NCI-H510A (cell line): ENCODE data around the gene GNA12.
"Not testable (repeated sequence)": the region's sequence is repeated elsewhere in the genome, so short reads cannot be mapped to it uniquely, and the experiment has no call there.

Experiments
- DNase-seq: peaks from one replicate; lab custom pipeline; 2025; lab: John Stamatoyannopoulos, UW

The GNA12 gene

GRCh38 chr7:2726316-2727018 is 117.6 kb downstream of the GNA12 start:
- DNase-seq = no peak

- no peak for DNase-seq
These were observed 118.7 kb downstream of the GNA12 start for GRCh38 chr7:2725178-2726105.

- DNase-seq = no peak
These were observed 119.5 kb downstream of the GNA12 start for GRCh38 chr7:2724453-2725177.

- DNase-seq = not testable (repeated sequence)
These were observed 120.1 kb downstream of the GNA12 start for GRCh38 chr7:2724036-2724435.

GRCh38 chr7:2723138-2723850 is 120.8 kb downstream of the GNA12 start:
- DNase-seq = no peak

GRCh38 chr7:2722591-2722990 is 121.5 kb downstream of the GNA12 start:
- no peak for DNase-seq

DNA sequence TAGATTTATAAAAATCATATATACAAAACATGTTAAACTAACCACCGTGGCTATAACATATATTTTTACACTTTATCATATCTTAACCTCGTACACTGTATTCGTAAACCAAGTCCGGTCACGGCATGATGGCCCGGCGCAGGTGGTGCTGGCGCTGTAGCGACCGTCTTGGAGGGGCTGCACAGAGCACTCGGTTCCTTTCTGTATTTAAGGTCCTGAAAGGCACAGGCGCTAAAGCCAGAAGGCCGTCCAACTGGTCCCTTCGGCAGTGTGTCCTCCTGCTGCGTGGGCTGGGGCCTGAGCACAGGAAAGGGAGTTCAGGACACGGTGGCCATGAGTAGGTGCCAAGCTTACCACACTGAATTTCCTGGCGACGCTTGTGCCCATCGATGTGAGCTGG is 122.3 kb downstream of the GNA12 start:
- DNase-seq = no peak

DNA sequence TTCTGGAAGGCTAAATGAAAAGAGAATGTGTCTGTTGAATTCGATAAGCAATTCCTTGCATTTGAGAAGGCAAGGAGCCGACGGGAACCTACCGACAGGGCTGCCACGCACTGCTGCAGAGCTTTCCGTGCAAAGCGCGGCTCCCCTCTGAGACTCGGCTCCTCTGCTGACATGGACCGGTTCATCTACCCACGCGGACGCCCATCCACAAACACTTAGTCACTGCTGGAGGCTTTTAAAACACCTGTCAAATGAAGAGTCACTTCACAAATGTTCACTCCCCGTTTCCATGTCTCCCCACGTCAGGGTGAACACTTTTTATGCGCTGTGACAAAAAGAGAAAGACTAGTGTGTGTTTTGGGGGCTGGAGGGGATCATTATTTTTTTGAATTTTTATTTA is 124.1 kb downstream of the GNA12 start:
- no peak for DNase-seq

GRCh38 chr7:2719007-2719406 is 125.1 kb downstream of the GNA12 start:
- DNase-seq = no peak

GRCh38 chr7:2718296-2718965 is 125.7 kb downstream of the GNA12 start:
- DNase-seq = no peak

GRCh38 chr7:2717293-2718261 is 126.5 kb downstream of the GNA12 start:
- DNase-seq = peak; percentile 69

GRCh38 chr7:2716906-2717292 is 127.2 kb downstream of the GNA12 start:
- DNase-seq = no peak

GRCh38 chr7:2716488-2716887 is 127.6 kb downstream of the GNA12 start:
- DNase-seq = no peak

- no peak for DNase-seq
These were observed 128.5 kb downstream of the GNA12 start for GRCh38 chr7:2715341-2716231.

GRCh38 chr7:2714636-2715035 is 129.5 kb downstream of the GNA12 start:
- DNase-seq = no peak

DNA sequence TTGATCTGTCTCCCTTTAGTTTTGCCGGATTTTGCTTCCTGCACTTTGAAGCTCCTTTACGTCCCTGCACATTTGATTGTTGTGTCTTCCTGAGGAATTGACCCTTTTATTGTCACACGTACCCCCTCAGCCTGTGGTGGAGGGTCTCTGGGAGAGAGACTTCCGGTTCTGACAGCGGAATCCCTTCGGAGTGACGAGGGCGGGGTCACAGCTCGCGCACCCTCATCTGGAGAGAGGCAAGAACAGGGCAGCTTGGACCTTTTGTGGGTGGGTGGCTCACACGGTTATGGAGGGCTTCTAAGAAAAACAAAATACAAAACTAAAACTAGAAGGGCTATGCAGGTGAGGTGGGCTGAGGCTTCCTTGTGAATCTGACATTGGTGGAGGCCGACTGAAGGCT is 130.1 kb downstream of the GNA12 start:
- no peak for DNase-seq

DNA sequence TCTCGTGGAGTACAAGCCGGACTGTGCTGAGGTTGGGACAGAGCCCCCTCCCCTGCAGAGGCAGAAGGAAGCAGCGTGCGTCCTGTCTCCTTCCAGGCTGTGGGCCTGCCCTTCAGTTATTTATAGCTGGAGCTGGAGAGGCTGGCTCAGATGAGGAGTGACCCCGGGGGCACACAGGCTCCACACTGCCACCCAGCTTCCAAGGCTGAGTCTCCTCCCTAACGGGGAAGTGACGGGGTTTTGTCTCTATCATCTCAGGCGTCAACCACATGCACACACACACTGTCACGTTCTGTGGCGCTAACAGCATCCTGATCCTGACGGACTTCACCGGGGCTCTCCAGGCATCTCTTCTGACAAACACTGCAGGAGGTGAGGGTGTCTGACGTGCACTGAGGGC is 130.7 kb downstream of the GNA12 start:
- no peak for DNase-seq

DNA sequence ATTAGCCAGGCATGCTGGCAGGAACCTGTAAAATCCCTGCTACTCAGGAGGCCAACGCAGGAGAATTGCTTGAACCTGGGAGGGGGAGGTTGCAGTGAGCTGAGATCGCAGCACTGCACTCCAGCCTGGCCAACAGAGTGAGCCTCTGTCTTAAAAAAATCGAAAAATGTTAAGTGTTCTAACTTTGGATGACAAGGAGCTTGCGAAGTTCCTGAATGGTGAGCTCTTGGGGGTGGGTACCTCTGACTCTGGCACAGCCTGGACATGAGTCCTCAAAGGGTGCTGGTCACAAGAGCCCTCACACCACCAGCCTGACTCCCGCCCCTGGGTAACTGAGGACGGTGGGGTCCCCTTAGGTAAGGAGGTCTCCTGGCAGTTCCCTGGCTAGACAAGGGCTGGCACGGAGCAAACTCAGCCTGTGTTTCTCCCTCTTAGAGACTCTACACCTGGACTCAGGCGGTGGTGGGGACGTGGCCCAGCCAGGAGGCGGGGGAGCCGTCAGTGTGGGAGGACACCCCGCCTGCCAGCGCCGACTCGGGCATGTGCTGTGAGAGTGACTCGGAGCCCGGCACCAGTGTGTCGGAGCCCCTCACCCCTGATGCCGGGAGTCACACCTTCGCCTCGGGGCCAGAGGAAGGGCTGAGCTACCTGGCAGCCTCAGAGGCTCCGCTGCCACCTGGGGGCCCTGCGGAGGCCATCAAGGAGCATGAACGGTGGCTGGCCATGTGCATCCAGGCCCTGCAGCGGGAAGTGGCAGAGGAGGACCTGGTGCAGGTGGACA is 132.0 kb downstream of the GNA12 start:
- DNase-seq = no peak
